CD4-positive, alpha-beta T cell treated with Interleukin-1 beta for 1 hour (primary cell): ENCODE measurements around the gene NISCH.

ENCODE experiments used
- DNase-seq, 2 donors: peaks; one replicate each; pipeline ENCODE4 v3.0.0-alpha.2; 2020 to 2022

The NISCH gene

DNA sequence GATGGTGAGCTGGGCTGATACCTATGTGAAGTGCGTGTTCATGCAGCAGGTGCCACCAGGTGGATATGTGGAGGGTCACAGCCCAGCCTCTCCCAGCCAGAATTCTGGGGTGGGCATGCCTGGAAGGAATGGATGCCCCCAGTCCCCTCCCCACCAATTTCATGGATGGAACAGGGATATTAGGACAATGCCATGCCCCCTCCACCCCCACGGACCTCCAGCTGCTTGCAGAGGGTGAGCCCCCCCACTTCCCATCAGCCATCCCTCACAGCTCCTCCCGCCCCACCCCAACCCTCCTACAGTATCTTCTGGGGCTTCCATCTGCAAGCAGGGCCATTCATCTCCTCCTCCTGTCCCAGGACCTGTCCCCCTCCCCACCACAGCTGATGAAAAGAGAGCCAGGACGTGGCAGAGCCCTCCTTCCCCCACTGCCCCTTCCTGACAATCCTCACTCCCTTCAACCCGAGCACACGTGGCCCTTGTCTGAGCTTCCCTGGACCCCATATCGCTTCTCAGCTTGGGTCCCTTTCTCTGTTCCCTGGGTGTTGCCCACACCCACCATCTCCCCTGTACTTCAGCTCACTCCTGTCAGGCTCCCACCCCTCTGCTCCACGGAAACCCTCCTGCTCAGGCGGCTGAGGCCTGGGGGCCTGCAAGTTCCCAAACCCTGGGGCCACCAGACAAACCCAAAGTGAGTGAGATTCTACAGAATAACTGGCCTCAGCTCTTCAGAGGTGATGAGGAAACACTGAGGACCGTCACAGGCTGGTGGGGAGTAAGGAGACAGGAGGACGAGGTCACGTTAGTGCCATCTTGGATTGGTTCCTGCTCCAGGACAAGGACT is 7.7 kb upstream of the NISCH start:
- no peak for DNase-seq

DNA sequence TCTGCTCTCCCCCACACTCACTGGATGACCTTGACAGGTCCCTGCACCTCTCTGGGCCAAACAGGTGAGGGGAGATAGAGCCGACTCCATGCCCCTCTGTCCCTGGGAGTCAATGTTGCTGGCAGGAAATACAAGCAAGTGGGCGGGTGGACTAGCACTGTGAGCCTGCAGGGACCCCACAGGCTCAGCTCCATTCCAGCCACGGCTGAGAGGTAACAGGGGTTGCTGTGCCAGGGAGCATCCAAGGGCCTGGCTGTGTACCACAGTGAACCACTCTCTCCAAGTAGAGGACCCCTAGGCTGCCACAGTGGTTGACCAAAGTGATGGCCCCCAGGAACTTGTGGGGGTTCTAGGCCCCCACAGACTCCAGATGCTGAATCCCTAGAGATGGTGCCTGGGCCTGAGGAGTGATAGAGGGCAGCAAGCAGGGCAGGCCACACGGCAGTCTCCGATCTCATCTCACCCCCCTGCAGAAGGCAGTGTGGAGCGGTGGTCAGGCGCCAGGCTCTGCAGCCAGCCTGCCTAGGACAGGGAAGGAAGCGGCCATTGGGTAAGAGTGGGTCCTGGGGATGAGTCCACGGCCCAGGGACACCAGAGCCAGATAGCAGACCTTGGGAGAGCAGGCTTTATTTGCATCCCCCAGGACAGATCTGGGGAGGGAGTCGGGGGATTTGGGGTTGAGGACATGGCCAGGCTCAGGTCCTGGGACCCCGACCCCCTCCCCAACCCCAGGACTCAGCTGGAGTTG is 4.7 kb upstream of the NISCH start:
- no peak for DNase-seq

GRCh38 chr3:52451237-52452083 is 3.9 kb upstream of the NISCH start:
- DNase-seq, result no peak

- no peak for DNase-seq
These were observed 3.3 kb upstream of the NISCH start for GRCh38 chr3:52452126-52452525.

GRCh38 chr3:52452570-52453221 is 2.7 kb upstream of the NISCH start:
- DNase-seq, result no peak

DNA sequence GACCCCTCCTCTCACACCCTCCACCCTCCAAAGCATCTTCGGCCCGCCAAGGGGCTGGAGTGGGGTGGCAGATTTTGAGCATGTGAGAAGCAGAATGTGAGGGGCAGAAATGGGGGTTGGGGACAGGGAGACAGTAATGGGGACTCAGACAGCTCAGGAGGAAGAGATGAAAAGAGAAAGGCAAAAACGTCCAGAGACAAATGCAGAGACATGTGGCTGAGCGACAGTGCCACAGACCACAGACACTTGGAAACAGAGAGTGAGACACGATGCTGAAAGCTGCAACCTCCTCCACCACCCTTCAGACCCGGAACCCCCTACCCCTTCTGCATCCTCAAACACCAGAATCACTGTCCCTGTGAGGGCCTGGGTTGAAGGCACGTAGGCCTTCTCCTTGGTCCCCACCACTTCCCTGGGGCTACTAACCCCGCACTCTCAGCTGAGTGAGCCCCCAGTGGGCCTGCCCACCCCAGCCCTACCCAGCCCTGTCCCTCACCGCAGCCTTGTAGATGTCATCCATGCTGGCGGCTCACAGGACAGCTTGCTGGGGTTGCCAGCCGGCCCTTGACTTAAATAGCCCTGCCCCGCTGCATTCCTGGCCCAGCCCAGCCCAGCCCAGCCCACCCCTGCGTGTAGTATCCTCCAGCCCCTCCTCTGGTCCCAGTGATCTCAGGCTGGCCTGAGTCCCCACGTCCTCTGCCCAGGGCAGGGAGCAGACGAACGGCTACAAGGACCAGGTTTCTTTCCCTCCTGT is 1.7 kb upstream of the NISCH start, which contains the start of gene TNNC1:
TNNC1 (minus strand) TSS at position 546 of the 754 bp plus-strand sequence; CDS start at position 520, 26 bp downstream.
- no peak for DNase-seq

DNA sequence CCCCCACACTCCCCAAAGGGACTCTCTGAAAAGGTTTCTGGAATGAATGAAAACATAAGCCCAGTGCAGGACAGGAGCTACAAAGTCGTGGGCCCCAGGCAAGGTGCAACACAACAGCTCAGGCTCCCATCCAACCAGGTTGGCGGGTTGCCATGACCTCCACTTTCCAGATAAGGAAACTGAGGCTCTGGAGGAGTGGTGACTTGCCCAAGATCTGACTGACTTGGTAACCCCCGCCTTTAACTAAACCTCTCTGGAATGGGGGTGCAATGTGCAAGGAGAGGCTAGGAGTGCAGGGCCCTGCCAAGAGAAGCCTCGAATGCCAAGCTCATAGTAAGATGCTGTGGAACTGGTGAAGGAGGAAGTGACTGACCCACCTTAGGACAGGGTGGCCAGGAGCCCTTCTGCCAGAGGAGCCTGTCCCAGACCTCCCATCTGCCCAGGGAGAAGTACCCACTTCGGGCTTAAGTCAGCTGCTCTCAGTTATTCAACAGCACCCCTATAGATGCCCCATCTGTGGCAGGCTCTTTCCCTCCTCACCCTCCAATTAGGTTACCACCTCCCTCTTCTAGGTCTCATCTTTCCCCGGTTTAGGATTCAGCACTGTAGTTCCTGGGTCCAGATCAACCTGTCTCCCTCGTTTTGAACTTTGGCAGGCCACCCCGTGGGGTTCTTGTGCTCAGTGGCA is 1.0 kb upstream of the NISCH start:
- DNase-seq, result no peak

DNA sequence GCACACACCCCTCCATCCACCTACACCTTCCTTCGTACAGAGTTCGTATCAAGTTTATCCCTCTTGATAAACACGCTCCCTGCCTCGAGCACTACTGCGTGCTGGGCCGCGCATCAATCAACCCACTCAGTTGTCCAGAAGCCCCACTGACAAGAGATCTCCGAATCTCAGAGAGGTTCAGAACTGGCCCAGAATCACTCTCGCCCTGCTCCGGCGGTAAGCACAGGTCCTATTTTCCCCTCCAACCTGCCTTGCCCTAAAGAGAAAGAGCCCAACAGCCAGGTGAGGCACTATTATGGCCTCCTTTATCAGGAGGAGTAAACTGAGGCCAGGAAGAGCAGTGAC is 494 bp upstream of the NISCH start:
- no peak for DNase-seq

GRCh38 chr3:52456169-52456799 is 880 bp downstream of the NISCH start:
- no peak for DNase-seq

- no peak for DNase-seq
These were observed 1.4 kb downstream of the NISCH start for GRCh38 chr3:52456800-52457183.

- no peak for DNase-seq
These were observed 2.8 kb downstream of the NISCH start for GRCh38 chr3:52458031-52458760.

- DNase-seq, result peak; percentile 11
These were observed 3.6 kb downstream of the NISCH start for GRCh38 chr3:52458770-52459545.

GRCh38 chr3:52461874-52462273 is 6.5 kb downstream of the NISCH start:
- DNase-seq, result no peak

GRCh38 chr3:52463416-52463815 is 8.0 kb downstream of the NISCH start:
- no peak for DNase-seq

DNA sequence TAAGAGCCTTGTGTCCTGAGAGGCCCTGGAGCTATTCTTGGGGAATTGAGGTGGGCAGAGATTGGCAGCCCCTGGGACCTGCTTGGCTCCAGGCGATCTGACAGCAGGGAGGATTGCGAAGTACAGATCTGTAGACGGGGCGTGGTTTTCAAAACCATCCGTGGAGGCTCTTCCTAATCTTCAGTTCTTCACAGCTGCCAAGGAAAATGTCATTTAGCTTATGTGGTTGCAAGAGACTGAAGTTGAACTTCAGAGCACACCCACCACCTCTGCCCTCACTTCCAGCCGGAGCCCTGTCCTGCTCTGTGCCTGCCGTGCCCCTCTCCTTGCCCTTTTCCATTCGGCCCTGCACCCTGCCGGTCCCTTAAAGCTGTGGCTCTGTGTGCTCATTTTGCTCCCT is 12.9 kb downstream of the NISCH start:
- no peak for DNase-seq

- no peak for DNase-seq
These were observed 13.6 kb downstream of the NISCH start for GRCh38 chr3:52469001-52469400.

- no peak for DNase-seq
These were observed 15.5 kb downstream of the NISCH start for GRCh38 chr3:52470920-52471319.

- peak; percentile 15 to 44 for DNase-seq
These were observed 16.2 kb downstream of the NISCH start for GRCh38 chr3:52471371-52472238.
